ENCODE measurements around the gene APBA1.

Gene APBA1

GRCh38 chr9:69671879-69672595 lies at the start of gene APBA1:
Gene APBA1, minus strand, starts transcription at chr9:69672371.
- DNase-seq = peak; percentile 45

GRCh38 chr9:69719983-69720382 lies 47.8 kb upstream of the APBA1 start:
- DNase-seq = no peak

GRCh38 chr9:69719367-69719766 lies 47.2 kb upstream of the APBA1 start:
- DNase-seq = no peak

- DNase-seq = no peak
These were observed 46.0 kb upstream of the APBA1 start for GRCh38 chr9:69718218-69718617.

- no peak for DNase-seq
These were observed 43.7 kb upstream of the APBA1 start for GRCh38 chr9:69715825-69716224.

GRCh38 chr9:69715096-69715495 lies 42.9 kb upstream of the APBA1 start:
- DNase-seq = no peak

GRCh38 chr9:69697475-69697874 lies 25.3 kb upstream of the APBA1 start:
- no peak for DNase-seq

GRCh38 chr9:69696802-69697201 lies 24.6 kb upstream of the APBA1 start:
- DNase-seq = no peak

- no peak for DNase-seq
These were observed 17.9 kb upstream of the APBA1 start for GRCh38 chr9:69689991-69690538.

GRCh38 chr9:69683927-69684326 lies 11.8 kb upstream of the APBA1 start:
- DNase-seq = no peak

GRCh38 chr9:69678843-69679538 lies 6.8 kb upstream of the APBA1 start:
- no peak for DNase-seq

GRCh38 chr9:69677931-69678330 lies 5.8 kb upstream of the APBA1 start:
- no peak for DNase-seq

- DNase-seq = no peak
These were observed 3.4 kb upstream of the APBA1 start for GRCh38 chr9:69675563-69675962.

GRCh38 chr9:69674716-69675438 lies 2.7 kb upstream of the APBA1 start:
- DNase-seq = peak; percentile 66

- DNase-seq = no peak
These were observed 2.0 kb upstream of the APBA1 start for GRCh38 chr9:69674112-69674685.

GRCh38 chr9:69673311-69673640 lies 1.1 kb upstream of the APBA1 start:
- no peak for DNase-seq

- DNase-seq = peak; percentile 75
These were observed 582 bp upstream of the APBA1 start for GRCh38 chr9:69672596-69673310.

- no peak for DNase-seq
These were observed 776 bp downstream of the APBA1 start for GRCh38 chr9:69671311-69671878.

- DNase-seq = no peak
These were observed 4.9 kb downstream of the APBA1 start for GRCh38 chr9:69667306-69667705.

GRCh38 chr9:69660304-69660703 lies 11.9 kb downstream of the APBA1 start:
- no peak for DNase-seq

- no peak for DNase-seq
These were observed 13.0 kb downstream of the APBA1 start for GRCh38 chr9:69658987-69659675.

GRCh38 chr9:69657269-69657668 lies 14.9 kb downstream of the APBA1 start:
- no peak for DNase-seq

Data from NCI-H446 treated with DMSO at 0.1 percent for 48 hours (cell line).